Measurements from ENCODE around the gene TUBA1C.

GRCh38 chr12:49305762-49306510 is 41.1 kb downstream of the TUBA1C start:
- TF ChIP-seq EP300 (IDR thresholded peaks at IDR 0.05; ENCODE audit: borderline replicate concordance in 1 of 2, low read depth in 2 of 2, low read length in 2 of 2) (no peak), YY1 (IDR thresholded peaks at IDR 0.05; ENCODE audit: low read depth, low read length) (no peak), SIX5 (IDR thresholded peaks at IDR 0.05; ENCODE audit: low read depth, low read length) (no peak), SUZ12 (IDR thresholded peaks at IDR 0.05; ENCODE audit: low read length) (no peak), SIN3A (conservative IDR thresholded peaks at IDR 0.05 in 1 of 2, IDR thresholded peaks at IDR 0.05 in 1 of 2; ENCODE audit: low read depth in 1 of 2, low read length in 2 of 2) (no peak), EZH2 (IDR thresholded peaks at IDR 0.05; ENCODE audit: low read depth, low read length, severe bottlenecking) (no peak), SP1 (IDR thresholded peaks at IDR 0.05; ENCODE audit: low read depth, low read length) (no peak)
- TF ChIP-seq, protein P1, sequence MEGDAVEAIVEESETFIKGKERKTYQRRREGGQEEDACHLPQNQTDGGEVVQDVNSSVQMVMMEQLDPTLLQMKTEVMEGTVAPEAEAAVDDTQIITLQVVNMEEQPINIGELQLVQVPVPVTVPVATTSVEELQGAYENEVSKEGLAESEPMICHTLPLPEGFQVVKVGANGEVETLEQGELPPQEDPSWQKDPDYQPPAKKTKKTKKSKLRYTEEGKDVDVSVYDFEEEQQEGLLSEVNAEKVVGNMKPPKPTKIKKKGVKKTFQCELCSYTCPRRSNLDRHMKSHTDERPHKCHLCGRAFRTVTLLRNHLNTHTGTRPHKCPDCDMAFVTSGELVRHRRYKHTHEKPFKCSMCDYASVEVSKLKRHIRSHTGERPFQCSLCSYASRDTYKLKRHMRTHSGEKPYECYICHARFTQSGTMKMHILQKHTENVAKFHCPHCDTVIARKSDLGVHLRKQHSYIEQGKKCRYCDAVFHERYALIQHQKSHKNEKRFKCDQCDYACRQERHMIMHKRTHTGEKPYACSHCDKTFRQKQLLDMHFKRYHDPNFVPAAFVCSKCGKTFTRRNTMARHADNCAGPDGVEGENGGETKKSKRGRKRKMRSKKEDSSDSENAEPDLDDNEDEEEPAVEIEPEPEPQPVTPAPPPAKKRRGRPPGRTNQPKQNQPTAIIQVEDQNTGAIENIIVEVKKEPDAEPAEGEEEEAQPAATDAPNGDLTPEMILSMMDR (IDR thresholded peaks at IDR 0.05; ENCODE audit: control extremely low read depth in 1 of 3, insufficient read depth in 1 of 3, low read depth in 1 of 3, low read length in 3 of 3) = no peak

All from H1 (cell line).